Stimulated activated naive CD8-positive, alpha-beta T cell treated with anti-CD3 and anti-CD28 coated beads, Interleukin-15, Interleukin-2, amounts not matched to agents 100 ng/mL and 50 ng/mL, for 24 hours (primary cell): ENCODE results near the gene DDC.
"Not testable (repeated sequence)": the region's sequence is repeated elsewhere in the genome, so short reads cannot be mapped to it uniquely, and the experiment has no call there.

Experiments
- H3K27ac Mint-ChIP-seq: one replicate; pipeline ENCODE4 v1.8.0; 2021; ENCODE audit warnings: mild to moderate bottlenecking, mixed read lengths
- H3K27me3 Mint-ChIP-seq: one replicate; pipeline ENCODE4 v1.8.0; 2021; ENCODE audit warnings: mixed read lengths
- H3K36me3 Mint-ChIP-seq: one replicate; pipeline ENCODE4 v1.8.0; 2021; ENCODE audit warnings: low read depth, mixed read lengths
- H3K4me1 Mint-ChIP-seq: one replicate; pipeline ENCODE4 v1.8.0; 2021; ENCODE audit warnings: low read depth, mixed read lengths
- H3K4me3 Mint-ChIP-seq: one replicate; pipeline ENCODE4 v1.8.0; 2021; ENCODE audit warnings: mild to moderate bottlenecking, mixed read lengths
- H3K9me3 Mint-ChIP-seq: one replicate; pipeline ENCODE4 v1.8.0; 2021; ENCODE audit warnings: mixed read lengths

Gene DDC

GRCh38 chr7:50458651-50459050 is 106.6 kb downstream of the DDC start:
- not testable (repeated sequence) for H3K4me1 Mint-ChIP-seq, H3K36me3 Mint-ChIP-seq, H3K4me3 Mint-ChIP-seq, H3K27ac Mint-ChIP-seq, H3K9me3 Mint-ChIP-seq, H3K27me3 Mint-ChIP-seq

GRCh38 chr7:50456371-50457123 is 108.7 kb downstream of the DDC start:
- no peak overlapping the region for H3K27ac Mint-ChIP-seq
- peaks cover 8% of the 10 kb centered on the region for H3K27me3 Mint-ChIP-seq
- H3K4me3 Mint-ChIP-seq: no peak overlapping the region
- no peaks in the 10 kb centered on the region for H3K4me1 Mint-ChIP-seq
- no peaks in the 10 kb centered on the region for H3K36me3 Mint-ChIP-seq
- no peaks in the 10 kb centered on the region for H3K9me3 Mint-ChIP-seq

- Mint-ChIP-seq H3K4me1 (peaks cover 8% of the 10 kb centered on the region), H3K27me3 (peaks cover 8% of the 10 kb centered on the region), H3K27ac (no peak overlapping the region), H3K36me3 (no peaks in the 10 kb centered on the region), H3K4me3 (no peak overlapping the region), H3K9me3 (no peaks in the 10 kb centered on the region)
Measured at GRCh38 chr7:50455658-50456057, 109.5 kb downstream of the DDC start.

GRCh38 chr7:50454968-50455367 is 110.2 kb downstream of the DDC start:
- Mint-ChIP-seq H3K36me3 (no peaks in the 10 kb centered on the region), H3K9me3 (no peaks in the 10 kb centered on the region), H3K27me3 (peaks cover 8% of the 10 kb centered on the region), H3K4me3 (no peak overlapping the region), H3K4me1 (peaks cover 8% of the 10 kb centered on the region), H3K27ac (no peak overlapping the region)

GRCh38 chr7:50450590-50451032 is 114.6 kb downstream of the DDC start:
- H3K9me3 Mint-ChIP-seq: no peaks in the 10 kb centered on the region
- H3K4me3 Mint-ChIP-seq: peak overlapping the region; percentile 91
- H3K27ac Mint-ChIP-seq: peak overlapping the region; percentile 91
- H3K36me3 Mint-ChIP-seq: peaks cover 26% of the 10 kb centered on the region
- H3K27me3 Mint-ChIP-seq: no peaks in the 10 kb centered on the region
- peaks cover 42% of the 10 kb centered on the region for H3K4me1 Mint-ChIP-seq

GRCh38 chr7:50449881-50450589 is 115.2 kb downstream of the DDC start, which contains the start of gene FIGNL1:
Gene FIGNL1, minus strand, starts transcription at chr7:50450350. Its CDS starts 3,063 bp downstream, at chr7:50447287.
- peaks cover 32% of the 10 kb centered on the region for H3K36me3 Mint-ChIP-seq
- H3K4me1 Mint-ChIP-seq: peaks cover 48% of the 10 kb centered on the region
- H3K27ac Mint-ChIP-seq: peak within 1 kb of the TSS; percentile 91
- H3K27me3 Mint-ChIP-seq: no peaks in the 10 kb centered on the region
- peak within 1 kb of the TSS; percentile 91 for H3K4me3 Mint-ChIP-seq
- H3K9me3 Mint-ChIP-seq: no peaks in the 10 kb centered on the region

GRCh38 chr7:50449501-50449880 is 115.7 kb downstream of the DDC start:
- H3K9me3 Mint-ChIP-seq: no peaks in the 10 kb centered on the region
- H3K4me1 Mint-ChIP-seq: peaks cover 52% of the 10 kb centered on the region
- H3K27ac Mint-ChIP-seq: peak overlapping the region; percentile 91
- H3K27me3 Mint-ChIP-seq: no peaks in the 10 kb centered on the region
- H3K4me3 Mint-ChIP-seq: peak overlapping the region; percentile 91
- H3K36me3 Mint-ChIP-seq: peaks cover 38% of the 10 kb centered on the region

GRCh38 chr7:50448823-50449222 is 116.4 kb downstream of the DDC start:
- peak overlapping the region; percentile 91 for H3K4me3 Mint-ChIP-seq
- no peaks in the 10 kb centered on the region for H3K9me3 Mint-ChIP-seq
- H3K27ac Mint-ChIP-seq: peak overlapping the region; percentile 91
- peaks cover 44% of the 10 kb centered on the region for H3K36me3 Mint-ChIP-seq
- no peaks in the 10 kb centered on the region for H3K27me3 Mint-ChIP-seq
- H3K4me1 Mint-ChIP-seq: peaks cover 55% of the 10 kb centered on the region

GRCh38 chr7:50446542-50446960 is 118.7 kb downstream of the DDC start:
- Mint-ChIP-seq H3K27me3 (no peaks in the 10 kb centered on the region), H3K9me3 (no peaks in the 10 kb centered on the region), H3K27ac (peak overlapping the region; percentile 32), H3K4me1 (peaks cover 55% of the 10 kb centered on the region), H3K4me3 (peak overlapping the region; percentile 10), H3K36me3 (peaks cover 67% of the 10 kb centered on the region)

GRCh38 chr7:50436133-50436806 is 128.9 kb downstream of the DDC start:
- no peaks in the 10 kb centered on the region for H3K4me1 Mint-ChIP-seq
- H3K36me3 Mint-ChIP-seq: peaks cover 37% of the 10 kb centered on the region
- H3K4me3 Mint-ChIP-seq: no peak overlapping the region
- no peaks in the 10 kb centered on the region for H3K27me3 Mint-ChIP-seq
- H3K27ac Mint-ChIP-seq: no peak overlapping the region
- no peaks in the 10 kb centered on the region for H3K9me3 Mint-ChIP-seq

- no peak overlapping the region for H3K27ac Mint-ChIP-seq
- H3K4me3 Mint-ChIP-seq: no peak overlapping the region
- peaks cover 9% of the 10 kb centered on the region for H3K36me3 Mint-ChIP-seq
Measured at GRCh38 chr7:50431722-50432305, 133.4 kb downstream of the DDC start.

GRCh38 chr7:50431316-50431715 is 133.9 kb downstream of the DDC start:
- H3K27ac Mint-ChIP-seq: no peak overlapping the region
- H3K9me3 Mint-ChIP-seq: no peaks in the 10 kb centered on the region
- no peaks in the 10 kb centered on the region for H3K4me1 Mint-ChIP-seq
- H3K4me3 Mint-ChIP-seq: no peak overlapping the region
- H3K27me3 Mint-ChIP-seq: no peaks in the 10 kb centered on the region
- peaks cover 7% of the 10 kb centered on the region for H3K36me3 Mint-ChIP-seq

More at GRCh38 chr7:50431722-50432305, 133.4 kb downstream of the DDC start:
- Mint-ChIP-seq H3K9me3 (no peaks in the 10 kb centered on the region), H3K4me1 (no peaks in the 10 kb centered on the region), H3K27me3 (no peaks in the 10 kb centered on the region)

GRCh38 chr7:50428911-50429310 is 136.3 kb downstream of the DDC start:
- H3K27me3 Mint-ChIP-seq: no peaks in the 10 kb centered on the region
- no peaks in the 10 kb centered on the region for H3K4me1 Mint-ChIP-seq
- no peak overlapping the region for H3K4me3 Mint-ChIP-seq
- no peaks in the 10 kb centered on the region for H3K9me3 Mint-ChIP-seq
- no peak overlapping the region for H3K27ac Mint-ChIP-seq
- no peaks in the 10 kb centered on the region for H3K36me3 Mint-ChIP-seq

GRCh38 chr7:50427518-50427917 is 137.7 kb downstream of the DDC start:
- Mint-ChIP-seq H3K27ac (no peak overlapping the region), H3K4me1 (no peaks in the 10 kb centered on the region), H3K27me3 (no peaks in the 10 kb centered on the region), H3K36me3 (no peaks in the 10 kb centered on the region), H3K4me3 (no peak overlapping the region), H3K9me3 (no peaks in the 10 kb centered on the region)
